LNCAP (cell line): ENCODE results near the gene RAB3IL1.

Source experiments
- CTCF ChIP-seq: fragments of 450-650 bp; IDR thresholded peaks from 2 replicates; pipeline ENCODE4 v1.5.1; 2017; ENCODE audit warnings: mild to moderate bottlenecking

RAB3IL1 gene

GRCh38 chr11:61954851-61955421 lies 37.6 kb upstream of the RAB3IL1 start:
- TF ChIP-seq CTCF = no peak

GRCh38 chr11:61954106-61954850 lies 36.9 kb upstream of the RAB3IL1 start:
- no peak for TF ChIP-seq CTCF

GRCh38 chr11:61952882-61953281 lies 35.5 kb upstream of the RAB3IL1 start:
- TF ChIP-seq CTCF = no peak

GRCh38 chr11:61951484-61952135 lies 34.2 kb upstream of the RAB3IL1 start:
- no peak for TF ChIP-seq CTCF

- no peak for TF ChIP-seq CTCF
Observed at GRCh38 chr11:61950035-61950547, 32.7 kb upstream of the RAB3IL1 start, which contains the start of gene BEST1. BEST1 (plus strand) TSS chr11:61950351; CDS start chr11:61951807, 1,456 bp downstream.

GRCh38 chr11:61949169-61950034 lies 32.0 kb upstream of the RAB3IL1 start:
- no peak for TF ChIP-seq CTCF

- no peak for TF ChIP-seq CTCF
Observed at GRCh38 chr11:61948505-61948904, 31.1 kb upstream of the RAB3IL1 start.
